Measurements from ENCODE around the gene CRABP2. TPM values are rescaled to one million over a fixed set of nuclear protein-coding genes. Genes with fewer than 3 reads are reported as not detected.

CRABP2 gene
- total and polyA plus RNA-seq, 2 experiments from 2014 or later = 45.9 to 137 TPM

DNA sequence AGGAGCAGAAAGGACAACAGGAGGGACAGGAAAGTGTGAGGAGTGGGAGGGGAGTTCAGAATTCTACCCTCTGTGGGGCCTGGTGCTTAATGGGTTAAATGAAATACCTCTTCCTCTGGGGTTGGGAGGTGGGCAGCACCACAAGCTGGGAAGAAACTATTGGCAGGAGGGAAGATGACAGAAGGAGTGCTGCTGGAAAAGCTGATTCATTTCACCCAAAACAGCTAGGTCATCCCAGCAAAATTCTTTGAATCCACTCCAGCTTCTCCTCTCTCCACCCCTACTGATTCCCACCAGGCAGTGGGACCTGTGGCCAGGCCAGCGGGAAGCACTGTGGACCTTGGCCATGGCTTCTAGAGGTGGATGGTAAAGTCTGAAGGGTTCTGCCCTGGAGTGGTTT, 50.7 kb downstream of the CRABP2 start:
- Histone ChIP-seq H4K20me1 (replicated peaks; ENCODE audit: insufficient read depth) (no peaks in the 10 kb centered on the region), H3K36me3 (ENCODE audit: insufficient read depth) (no peaks in the 10 kb centered on the region), H3K27ac (ENCODE audit: low read depth) (no peak overlapping the region), H3F3A (replicated peaks; ENCODE audit: low read depth) (peaks cover 5% of the 10 kb centered on the region; the same call in 1 of the 2 replicates), H3K79me2 (replicated peaks; ENCODE audit: insufficient read depth) (no peaks in the 10 kb centered on the region), H3K4me2 (no peak overlapping the region), H3K4me1 (ENCODE audit: insufficient read depth) (peaks cover 17% of the 10 kb centered on the region; the same call in 1 of the 2 replicates), H3K9me2 (ENCODE audit: insufficient read depth) (no peaks in the 10 kb centered on the region), H3K27me3 (ENCODE audit: insufficient read depth) (peaks cover 86% of the 10 kb centered on the region), H3K4me3 (no peak overlapping the region), H2AFZ (no peak overlapping the region)
- no peak overlapping the region for H3K27ac Mint-ChIP-seq
- H3K27me3 Mint-ChIP-seq (ENCODE audit: insufficient read depth, low read depth, poor library complexity) = peaks cover 42% of the 10 kb centered on the region
- DNase-seq (ENCODE audit: low spot score) (no peak), ATAC-seq (no peak)
- H3K4me1 Mint-ChIP-seq = peaks cover 36% of the 10 kb centered on the region
- H3K9me3 Mint-ChIP-seq = no peaks in the 10 kb centered on the region; the same call in 2 of the 3 replicates
- H3K36me3 Mint-ChIP-seq (ENCODE audit: low read depth) = no peaks in the 10 kb centered on the region; the same call in 2 of the 3 replicates
- TF ChIP-seq EZH2phosphoT487 (IDR thresholded peaks at IDR 0.05; ENCODE audit: unreplicated experiment) (no peak), EZH2 (IDR thresholded peaks at IDR 0.05; ENCODE audit: low read depth, unreplicated experiment) (peak; percentile 22)
- no peak overlapping the region; the same call in 2 of the 3 replicates for H3K4me3 Mint-ChIP-seq

DNA sequence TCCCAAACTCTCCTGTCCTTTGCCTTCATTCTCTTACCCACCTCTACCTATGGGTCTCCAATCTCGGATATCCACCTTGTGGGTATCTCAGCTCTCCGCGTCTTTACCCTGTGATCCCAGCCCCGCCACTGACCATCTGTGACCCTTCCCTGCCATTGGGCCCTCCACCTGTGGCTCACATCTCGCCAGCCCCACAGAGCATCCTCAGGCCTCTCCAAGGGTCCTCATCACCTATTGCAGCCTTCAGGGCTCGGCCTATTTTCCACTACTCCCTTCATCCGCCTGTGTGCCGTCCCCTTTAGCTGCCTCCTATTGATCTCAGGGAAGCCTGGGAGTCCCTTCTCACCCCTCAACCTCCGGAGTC, 52.4 kb downstream of the CRABP2 start:
- no peak overlapping the region for H2AFZ ChIP-seq
- H3K79me2 ChIP-seq (replicated peaks; ENCODE audit: insufficient read depth) = no peaks in the 10 kb centered on the region
- peaks cover 35% of the 10 kb centered on the region for H3K27me3 Mint-ChIP-seq (ENCODE audit: insufficient read depth, low read depth, poor library complexity)
- DNase-seq (ENCODE audit: low spot score) = no peak
- no peaks in the 10 kb centered on the region for H4K20me1 ChIP-seq (replicated peaks; ENCODE audit: insufficient read depth)
- peaks cover 86% of the 10 kb centered on the region for H3K27me3 ChIP-seq (ENCODE audit: insufficient read depth)
- H3K27ac Mint-ChIP-seq = no peak overlapping the region
- no peaks in the 10 kb centered on the region for H3K9me2 ChIP-seq (ENCODE audit: insufficient read depth)
- no peaks in the 10 kb centered on the region for H3K36me3 ChIP-seq (ENCODE audit: insufficient read depth)
- peaks cover 31% of the 10 kb centered on the region for H3K4me1 Mint-ChIP-seq
- H3K4me3 Mint-ChIP-seq = no peak overlapping the region; the same call in 2 of the 3 replicates
- no peaks in the 10 kb centered on the region; the same call in 2 of the 3 replicates for H3K36me3 Mint-ChIP-seq (ENCODE audit: low read depth)
- no peak overlapping the region for H3K4me3 ChIP-seq
- no peak overlapping the region for H3K4me2 ChIP-seq
- no peaks in the 10 kb centered on the region; the same call in 2 of the 3 replicates for H3K9me3 Mint-ChIP-seq
- ATAC-seq = no peak
- H3K4me1 ChIP-seq (ENCODE audit: insufficient read depth) = peaks cover 13% of the 10 kb centered on the region; the same call in 1 of the 2 replicates
- H3K27ac ChIP-seq (ENCODE audit: low read depth) = no peak overlapping the region
- 0 out of 2 replicates have a peak, but pooled peaks cover 5% of the 10 kb centered on the region for H3F3A ChIP-seq (replicated peaks; ENCODE audit: low read depth)
- TF ChIP-seq ZNF331 (CRISPR knock-in tag; IDR thresholded peaks at IDR 0.05; ENCODE audit: low read depth) (no peak), NANOG (IDR thresholded peaks at IDR 0.05; ENCODE audit: borderline replicate concordance) (no peak), ZNF114 (CRISPR knock-in tag; IDR thresholded peaks at IDR 0.05) (no peak), POLR2AphosphoS5 (IDR thresholded peaks at IDR 0.05; ENCODE audit: low read depth) (no peak), EZH2phosphoT487 (IDR thresholded peaks at IDR 0.05; ENCODE audit: unreplicated experiment) (no peak), EZH2 (IDR thresholded peaks at IDR 0.05; ENCODE audit: low read depth, unreplicated experiment) (no peak), ZNF462 (CRISPR knock-in tag; IDR thresholded peaks at IDR 0.05) (no peak), JUNB (IDR thresholded peaks at IDR 0.05; ENCODE audit: unreplicated experiment) (no peak), STAT1 (IDR thresholded peaks at IDR 0.05; ENCODE audit: unreplicated experiment) (no peak), CTCF (conservative IDR thresholded peaks at IDR 0.05; ENCODE audit: low read depth in 2 of 2) (no peak)
- TF ChIP-seq, protein P1, sequence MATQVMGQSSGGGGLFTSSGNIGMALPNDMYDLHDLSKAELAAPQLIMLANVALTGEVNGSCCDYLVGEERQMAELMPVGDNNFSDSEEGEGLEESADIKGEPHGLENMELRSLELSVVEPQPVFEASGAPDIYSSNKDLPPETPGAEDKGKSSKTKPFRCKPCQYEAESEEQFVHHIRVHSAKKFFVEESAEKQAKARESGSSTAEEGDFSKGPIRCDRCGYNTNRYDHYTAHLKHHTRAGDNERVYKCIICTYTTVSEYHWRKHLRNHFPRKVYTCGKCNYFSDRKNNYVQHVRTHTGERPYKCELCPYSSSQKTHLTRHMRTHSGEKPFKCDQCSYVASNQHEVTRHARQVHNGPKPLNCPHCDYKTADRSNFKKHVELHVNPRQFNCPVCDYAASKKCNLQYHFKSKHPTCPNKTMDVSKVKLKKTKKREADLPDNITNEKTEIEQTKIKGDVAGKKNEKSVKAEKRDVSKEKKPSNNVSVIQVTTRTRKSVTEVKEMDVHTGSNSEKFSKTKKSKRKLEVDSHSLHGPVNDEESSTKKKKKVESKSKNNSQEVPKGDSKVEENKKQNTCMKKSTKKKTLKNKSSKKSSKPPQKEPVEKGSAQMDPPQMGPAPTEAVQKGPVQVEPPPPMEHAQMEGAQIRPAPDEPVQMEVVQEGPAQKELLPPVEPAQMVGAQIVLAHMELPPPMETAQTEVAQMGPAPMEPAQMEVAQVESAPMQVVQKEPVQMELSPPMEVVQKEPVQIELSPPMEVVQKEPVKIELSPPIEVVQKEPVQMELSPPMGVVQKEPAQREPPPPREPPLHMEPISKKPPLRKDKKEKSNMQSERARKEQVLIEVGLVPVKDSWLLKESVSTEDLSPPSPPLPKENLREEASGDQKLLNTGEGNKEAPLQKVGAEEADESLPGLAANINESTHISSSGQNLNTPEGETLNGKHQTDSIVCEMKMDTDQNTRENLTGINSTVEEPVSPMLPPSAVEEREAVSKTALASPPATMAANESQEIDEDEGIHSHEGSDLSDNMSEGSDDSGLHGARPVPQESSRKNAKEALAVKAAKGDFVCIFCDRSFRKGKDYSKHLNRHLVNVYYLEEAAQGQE (IDR thresholded peaks at IDR 0.05; ENCODE audit: unreplicated experiment) = no peak
